ENCODE data around the gene TMTC1.
"Not testable (repeated sequence)": the region's sequence is repeated elsewhere in the genome, so short reads cannot be mapped to it uniquely, and the experiment has no call there.

TMTC1 gene

GRCh38 chr12:29783773-29784666 is at the start of gene TMTC1:
TSS of gene TMTC1 (minus strand) at chr12:29783942. CDS start at chr12:29783751, 191 bp downstream.
- peak; percentile 70 for DNase-seq (ENCODE audit: low read depth)
- TF ChIP-seq CTCF (conservative IDR thresholded peaks at IDR 0.05; ENCODE audit: low read depth, low read length) = no peak
- H3K4me3 ChIP-seq (ENCODE audit: low read depth, low read length) = peak within 1 kb of the TSS; percentile 84

- H3K4me3 ChIP-seq (ENCODE audit: low read depth, low read length) = no peak overlapping the region
- no peak for TF ChIP-seq CTCF (conservative IDR thresholded peaks at IDR 0.05; ENCODE audit: low read depth, low read length)
- DNase-seq (ENCODE audit: low read depth) = no peak
Observed at GRCh38 chr12:29831173-29831572, 47.4 kb upstream of the TMTC1 start.

- no peak overlapping the region for H3K4me3 ChIP-seq (ENCODE audit: low read depth, low read length)
- no peak for DNase-seq (ENCODE audit: low read depth)
- TF ChIP-seq CTCF (conservative IDR thresholded peaks at IDR 0.05; ENCODE audit: low read depth, low read length) = no peak
Observed at GRCh38 chr12:29830391-29830790, 46.6 kb upstream of the TMTC1 start.

GRCh38 chr12:29818916-29819623 is 35.3 kb upstream of the TMTC1 start:
- no peak for TF ChIP-seq CTCF (conservative IDR thresholded peaks at IDR 0.05; ENCODE audit: low read depth, low read length)
- DNase-seq (ENCODE audit: low read depth) = no peak
- H3K4me3 ChIP-seq (ENCODE audit: low read depth, low read length) = no peak overlapping the region

GRCh38 chr12:29816874-29817725 is 33.4 kb upstream of the TMTC1 start:
- no peak overlapping the region for H3K4me3 ChIP-seq (ENCODE audit: low read depth, low read length)
- DNase-seq (ENCODE audit: low read depth) = no peak
- TF ChIP-seq CTCF (conservative IDR thresholded peaks at IDR 0.05; ENCODE audit: low read depth, low read length) = no peak

- not testable (repeated sequence) for DNase-seq (ENCODE audit: low read depth); H3K4me3 ChIP-seq (ENCODE audit: low read depth, low read length)
Observed at GRCh38 chr12:29809616-29810361, 26.0 kb upstream of the TMTC1 start.
